GM12891 (cell line): ENCODE data around the gene HOXB3.

ENCODE experiments used
- POLR2A ChIP-seq: IDR thresholded peaks from 2 replicates; pipeline ENCODE4 v1.6.1; 2011; ENCODE audit warnings: low read depth, low read length, control low read depth
- TAF1 ChIP-seq: IDR thresholded peaks from 2 replicates; pipeline ENCODE4 v1.6.1; 2011; ENCODE audit warnings: low read depth, low read length, control low read depth

- TF ChIP-seq POLR2A, result no peak
- no peak for TF ChIP-seq TAF1
These were observed 44.5 kb downstream of the HOXB3 start for GRCh38 chr17:48545539-48545938.
